ENCODE measurements around the gene DNASE1L1. TPM values are rescaled to one million over a fixed set of nuclear protein-coding genes. Genes with fewer than 3 reads are reported as not detected.
A peak's percentile ranks its signal among the peaks of the same experiment; 100 is the strongest.

The DNASE1L1 gene
- polyA plus RNA-seq, 3 donors: 26.2 to 64.5 (median 27.2) TPM

DNA sequence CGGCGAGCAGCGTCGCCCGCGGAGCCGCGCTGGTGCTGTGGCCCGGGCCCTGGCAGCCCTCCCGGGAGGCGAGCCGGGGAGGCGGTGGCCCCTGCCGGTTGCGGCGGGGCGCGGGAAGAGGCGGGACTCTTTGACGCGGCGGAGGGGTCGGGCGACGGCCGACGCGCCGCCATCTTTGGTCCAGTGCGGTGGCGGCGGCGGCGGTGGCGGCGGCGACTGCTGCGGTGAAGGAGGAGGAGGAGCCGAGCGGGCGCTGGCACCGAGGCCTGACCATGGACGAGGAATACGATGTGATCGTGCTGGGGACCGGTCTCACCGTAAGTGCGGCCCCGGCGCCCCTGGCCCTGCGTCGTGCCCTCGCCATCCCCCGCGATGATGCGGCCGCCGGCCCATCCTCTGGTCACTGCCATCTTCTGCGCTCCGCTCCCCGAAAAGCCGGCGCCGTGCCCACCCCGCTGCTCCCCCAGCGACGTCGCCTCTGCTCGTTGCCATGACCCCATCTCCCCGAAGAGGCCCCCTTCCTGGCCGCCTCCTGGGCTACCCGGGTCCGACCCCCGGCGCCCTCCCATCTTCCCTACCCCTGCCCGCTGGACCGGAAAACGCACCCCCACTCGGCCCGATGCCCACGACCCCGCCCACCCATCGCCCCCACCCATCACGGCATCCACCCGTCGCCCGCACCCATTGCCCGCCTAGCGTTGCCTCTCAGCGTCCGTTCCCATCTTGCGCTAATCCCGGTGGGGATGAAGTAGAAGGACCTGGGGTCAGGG lies 28.1 kb upstream of the DNASE1L1 start, which contains the start of gene GDI1:
TSS of gene GDI1 (plus strand) at position 172 of the 770 bp plus-strand sequence. CDS start at position 273, 101 bp downstream.
- peaks cover 60 to 66% of the 10 kb centered on the region in 2 donors for H3K36me3 ChIP-seq (replicated peaks in 1 of 2; ENCODE audit: control insufficient read depth in 1 of 2, insufficient read depth in 2 of 2, low read length in 2 of 2)
- peak within 1 kb of the TSS; percentile 60 for H3K9ac ChIP-seq (ENCODE audit: insufficient read depth, low read length, poor library complexity, severe bottlenecking)
- peaks cover 0 to 15% (median 0%) of the 10 kb centered on the region in 3 donors for H3K27me3 Mint-ChIP-seq (ENCODE audit: low read depth in 3 of 3)
- peaks cover 42% of the 10 kb centered on the region for H3K79me2 ChIP-seq (ENCODE audit: insufficient read depth, low read length)
- H3K4me1 ChIP-seq (ENCODE audit: control insufficient read depth in 1 of 2, insufficient read depth in 2 of 2, low read length in 2 of 2): peaks cover 16 to 24% of the 10 kb centered on the region in 2 donors
- DNase-seq: peak; percentile 33 to 63 (median 44)
- H3K4me3 Mint-ChIP-seq: peak within 1 kb of the TSS; percentile 85 to 86
- peak within 1 kb of the TSS; percentile 77 to 89 (median 80) for H3K27ac Mint-ChIP-seq
- WGBS (ENCODE audit: insufficient coverage): under 1% methylated on average over 59 of the region's 93 CpGs
- peaks cover 20% of the 10 kb centered on the region for H3K4me1 Mint-ChIP-seq
- peak within 1 kb of the TSS; percentile 53 to 75 (median 55) for H3K4me3 ChIP-seq (replicated peaks in 1 of 3; ENCODE audit: low read depth in 2 of 3, low read length in 3 of 3)
- peaks cover 15% of the 10 kb centered on the region for H4K20me1 ChIP-seq (ENCODE audit: insufficient read depth, low read length)
- H3K27me3 ChIP-seq (ENCODE audit: control insufficient read depth in 2 of 2, insufficient read depth in 2 of 2, low read length in 2 of 2): no peaks in the 10 kb centered on the region
- H3K27ac ChIP-seq (ENCODE audit: low read depth in 1 of 2, low read length in 2 of 2): peak within 1 kb of the TSS; percentile 44 to 66
- TF ChIP-seq, protein P1, sequence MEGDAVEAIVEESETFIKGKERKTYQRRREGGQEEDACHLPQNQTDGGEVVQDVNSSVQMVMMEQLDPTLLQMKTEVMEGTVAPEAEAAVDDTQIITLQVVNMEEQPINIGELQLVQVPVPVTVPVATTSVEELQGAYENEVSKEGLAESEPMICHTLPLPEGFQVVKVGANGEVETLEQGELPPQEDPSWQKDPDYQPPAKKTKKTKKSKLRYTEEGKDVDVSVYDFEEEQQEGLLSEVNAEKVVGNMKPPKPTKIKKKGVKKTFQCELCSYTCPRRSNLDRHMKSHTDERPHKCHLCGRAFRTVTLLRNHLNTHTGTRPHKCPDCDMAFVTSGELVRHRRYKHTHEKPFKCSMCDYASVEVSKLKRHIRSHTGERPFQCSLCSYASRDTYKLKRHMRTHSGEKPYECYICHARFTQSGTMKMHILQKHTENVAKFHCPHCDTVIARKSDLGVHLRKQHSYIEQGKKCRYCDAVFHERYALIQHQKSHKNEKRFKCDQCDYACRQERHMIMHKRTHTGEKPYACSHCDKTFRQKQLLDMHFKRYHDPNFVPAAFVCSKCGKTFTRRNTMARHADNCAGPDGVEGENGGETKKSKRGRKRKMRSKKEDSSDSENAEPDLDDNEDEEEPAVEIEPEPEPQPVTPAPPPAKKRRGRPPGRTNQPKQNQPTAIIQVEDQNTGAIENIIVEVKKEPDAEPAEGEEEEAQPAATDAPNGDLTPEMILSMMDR (IDR thresholded peaks at IDR 0.05): no peak
- peaks cover 60 to 76% of the 10 kb centered on the region in 2 donors for H3K36me3 Mint-ChIP-seq
- H3K9me3 Mint-ChIP-seq: peaks cover 0 to 17% (median 11%) of the 10 kb centered on the region in 7 donors
- H3K4me2 ChIP-seq (replicated peaks; ENCODE audit: extremely low read depth, low read length, poor library complexity, severe bottlenecking): peak within 1 kb of the TSS; percentile 75
- H3K9me3 ChIP-seq (replicated peaks in 1 of 2; ENCODE audit: control insufficient read depth in 1 of 2, insufficient read depth in 1 of 2, low read length in 2 of 2): peaks cover 0 to 5% of the 10 kb centered on the region in 2 donors
- no peak within 1 kb of the TSS for H2AFZ ChIP-seq (ENCODE audit: insufficient read depth, low read depth, low read length, poor library complexity, severe bottlenecking)
- intact Hi-C loops (cut with micrococcal nuclease): loop anchor here in 1 of 2 donors (5.0 kb wide), 1 partner anchor 35 kb away; no protein-coding TSS in a partner anchor

DNA sequence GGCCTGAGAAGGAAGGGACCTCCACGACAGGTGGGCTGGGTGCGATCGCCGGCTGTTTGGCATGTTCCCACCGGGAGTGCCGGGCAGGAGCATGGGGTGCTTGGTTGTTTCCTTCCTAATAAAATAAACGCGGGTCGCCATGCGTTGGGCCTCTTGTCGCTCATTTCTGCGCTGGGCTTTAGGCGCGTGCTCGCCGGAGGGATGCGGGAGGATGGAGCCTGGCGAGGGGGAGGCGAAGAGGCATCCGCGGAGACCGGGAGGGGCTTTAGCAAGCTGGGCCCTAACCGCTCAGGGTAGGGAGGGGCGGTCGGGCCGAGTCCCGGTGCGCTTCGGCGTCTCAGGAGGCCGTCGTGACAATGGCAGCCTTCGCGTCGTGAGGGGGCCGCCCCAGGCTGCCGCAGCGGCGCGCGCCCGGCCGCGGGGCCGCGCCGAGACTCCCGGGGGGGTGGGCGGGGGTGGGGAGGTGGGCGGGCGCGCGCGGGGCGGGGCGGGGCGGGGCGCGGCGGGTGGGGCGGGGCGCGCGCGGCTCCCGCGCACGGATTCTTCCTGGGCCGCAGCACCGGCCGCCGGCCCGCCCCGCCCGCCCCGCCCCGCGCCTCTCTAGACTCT lies 27.4 kb upstream of the DNASE1L1 start:
- peak overlapping the region; percentile 60 for H3K9ac ChIP-seq (ENCODE audit: insufficient read depth, low read length, poor library complexity, severe bottlenecking)
- TF ChIP-seq, protein P1 (IDR thresholded peaks at IDR 0.05): no peak
- H3K4me3 Mint-ChIP-seq: peak overlapping the region; percentile 53 to 73
- H3K27me3 Mint-ChIP-seq (ENCODE audit: low read depth in 3 of 3): peaks cover 0 to 15% (median 0%) of the 10 kb centered on the region in 3 donors
- intact Hi-C loops (cut with micrococcal nuclease): loop anchor here in 1 of 2 donors (5.0 kb wide), 1 partner anchor 34 kb away; no protein-coding TSS in a partner anchor
- peaks cover 57 to 60% of the 10 kb centered on the region in 2 donors for H3K36me3 ChIP-seq (replicated peaks in 1 of 2; ENCODE audit: control insufficient read depth in 1 of 2, insufficient read depth in 2 of 2, low read length in 2 of 2)
- H3K79me2 ChIP-seq (ENCODE audit: insufficient read depth, low read length): peaks cover 49% of the 10 kb centered on the region
- peak overlapping the region; percentile 75 for H3K4me2 ChIP-seq (replicated peaks; ENCODE audit: extremely low read depth, low read length, poor library complexity, severe bottlenecking)
- H3K4me1 ChIP-seq (ENCODE audit: control insufficient read depth in 1 of 2, insufficient read depth in 2 of 2, low read length in 2 of 2): peaks cover 22 to 31% of the 10 kb centered on the region in 2 donors
- H3K9me3 Mint-ChIP-seq: peaks cover 0 to 17% (median 11%) of the 10 kb centered on the region in 7 donors
- peak; percentile 16 to 61 (median 26) for DNase-seq
- peak overlapping the region; percentile 72 to 89 (median 80) for H3K27ac Mint-ChIP-seq
- WGBS (ENCODE audit: insufficient coverage): 3% methylated on average over 30 of the region's 78 CpGs
- H3K27me3 ChIP-seq (ENCODE audit: control insufficient read depth in 2 of 2, insufficient read depth in 2 of 2, low read length in 2 of 2): no peaks in the 10 kb centered on the region
- H3K4me1 Mint-ChIP-seq: peaks cover 26% of the 10 kb centered on the region
- no peak overlapping the region for H2AFZ ChIP-seq (ENCODE audit: insufficient read depth, low read depth, low read length, poor library complexity, severe bottlenecking)
- peaks cover 56 to 72% of the 10 kb centered on the region in 2 donors for H3K36me3 Mint-ChIP-seq
- H4K20me1 ChIP-seq (ENCODE audit: insufficient read depth, low read length): peaks cover 15% of the 10 kb centered on the region
- peak overlapping the region; percentile 44 to 66 for H3K27ac ChIP-seq (ENCODE audit: low read depth in 1 of 2, low read length in 2 of 2)
- H3K4me3 ChIP-seq (replicated peaks in 1 of 3; ENCODE audit: low read depth in 2 of 3, low read length in 3 of 3): peak overlapping the region; percentile 7 to 75 (median 34)
- H3K9me3 ChIP-seq (replicated peaks in 1 of 2; ENCODE audit: control insufficient read depth in 1 of 2, insufficient read depth in 1 of 2, low read length in 2 of 2): peaks cover 0 to 5% of the 10 kb centered on the region in 2 donors
